HCT116 (cell line): ENCODE measurements around the gene GLYATL3.

Experiments used
- POLR2A ChIP-seq: IDR thresholded peaks from 2 replicates; pipeline ENCODE4 v1.7.0; 2011; ENCODE audit warnings: borderline replicate concordance; ENCODE audit not compliant: insufficient read depth, insufficient read length; ENCODE audit errors: extremely low read depth
- POLR2AphosphoS5 ChIP-seq: IDR thresholded peaks from 2 replicates; pipeline ENCODE4 v1.6.1; 2011; ENCODE audit warnings: mild to moderate bottlenecking, low read depth, low read length, moderate library complexity
- RAD21 ChIP-seq: IDR thresholded peaks from 2 replicates; pipeline ENCODE4 v1.6.1; 2012; ENCODE audit warnings: low read depth, mild to moderate bottlenecking
- SP1 ChIP-seq: IDR thresholded peaks from 2 replicates; pipeline ENCODE4 v1.6.1; 2012; ENCODE audit warnings: low read depth
- TF ChIP-seq, protein P1 (sequence below), 3 experiments: fragments of 200-600 bp in 1 of 3; sonication (generic) in 1 of 3; IDR thresholded peaks in 2 of 3; conservative IDR thresholded peaks in 1 of 3; 2 replicates each; pipeline ENCODE4 v1.5.1; 2012 to 2017; ENCODE audit warnings: low read depth in 2 of 3, low read length in 2 of 3, antibody characterized with exemption in 1 of 3, borderline replicate concordance in 1 of 3, control low read depth in 1 of 3, mild to moderate bottlenecking in 1 of 3, mixed read lengths in 1 of 3, mixed run types in 1 of 3, moderate library complexity in 1 of 3; ENCODE audit not compliant: insufficient read depth in 1 of 3
- TF ChIP-seq, protein P2 (sequence below): IDR thresholded peaks from 2 replicates; pipeline ENCODE4 v1.6.1; 2012

DNA sequence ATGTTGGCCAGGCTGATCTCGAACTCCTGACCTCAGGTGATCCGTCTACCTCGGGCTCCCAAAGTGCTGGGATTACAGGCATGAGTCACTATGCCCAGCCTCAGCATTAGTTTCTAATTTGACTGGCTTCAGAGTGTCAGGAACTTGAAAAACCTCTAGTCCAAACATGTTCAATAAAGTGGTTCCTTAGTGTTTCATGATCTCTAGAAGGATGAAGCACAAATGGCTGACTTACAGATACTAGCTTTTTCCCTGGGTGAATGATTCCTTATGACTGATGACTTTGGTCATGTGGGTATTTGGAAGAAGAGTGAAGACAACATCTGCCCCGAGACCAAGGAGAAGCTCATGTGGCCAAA lies 16.4 kb downstream of the GLYATL3 start:
- TF ChIP-seq SP1 (no peak), POLR2AphosphoS5 (no peak), POLR2A (no peak), RAD21 (no peak)
- TF ChIP-seq, protein P1, sequence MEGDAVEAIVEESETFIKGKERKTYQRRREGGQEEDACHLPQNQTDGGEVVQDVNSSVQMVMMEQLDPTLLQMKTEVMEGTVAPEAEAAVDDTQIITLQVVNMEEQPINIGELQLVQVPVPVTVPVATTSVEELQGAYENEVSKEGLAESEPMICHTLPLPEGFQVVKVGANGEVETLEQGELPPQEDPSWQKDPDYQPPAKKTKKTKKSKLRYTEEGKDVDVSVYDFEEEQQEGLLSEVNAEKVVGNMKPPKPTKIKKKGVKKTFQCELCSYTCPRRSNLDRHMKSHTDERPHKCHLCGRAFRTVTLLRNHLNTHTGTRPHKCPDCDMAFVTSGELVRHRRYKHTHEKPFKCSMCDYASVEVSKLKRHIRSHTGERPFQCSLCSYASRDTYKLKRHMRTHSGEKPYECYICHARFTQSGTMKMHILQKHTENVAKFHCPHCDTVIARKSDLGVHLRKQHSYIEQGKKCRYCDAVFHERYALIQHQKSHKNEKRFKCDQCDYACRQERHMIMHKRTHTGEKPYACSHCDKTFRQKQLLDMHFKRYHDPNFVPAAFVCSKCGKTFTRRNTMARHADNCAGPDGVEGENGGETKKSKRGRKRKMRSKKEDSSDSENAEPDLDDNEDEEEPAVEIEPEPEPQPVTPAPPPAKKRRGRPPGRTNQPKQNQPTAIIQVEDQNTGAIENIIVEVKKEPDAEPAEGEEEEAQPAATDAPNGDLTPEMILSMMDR (IDR thresholded peaks at IDR 0.05 in 2 of 3, conservative IDR thresholded peaks at IDR 0.05 in 1 of 3; ENCODE audit: borderline replicate concordance in 1 of 3, insufficient read depth in 1 of 3, low read depth in 2 of 3, low read length in 2 of 3): no peak
- TF ChIP-seq, protein P2, sequence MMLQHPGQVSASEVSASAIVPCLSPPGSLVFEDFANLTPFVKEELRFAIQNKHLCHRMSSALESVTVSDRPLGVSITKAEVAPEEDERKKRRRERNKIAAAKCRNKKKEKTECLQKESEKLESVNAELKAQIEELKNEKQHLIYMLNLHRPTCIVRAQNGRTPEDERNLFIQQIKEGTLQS: no peak
